ENCODE data around the gene DNAJC8. TPM values are rescaled to one million over a fixed set of nuclear protein-coding genes. Genes with fewer than 3 reads are reported as not detected.
A peak's percentile ranks its signal among the peaks of the same experiment; 100 is the strongest.

DNAJC8 gene
- total and polyA plus RNA-seq, 2 donors from 2014 or later, result 71.7 to 110 TPM

GRCh38 chr1:28264897-28265296, 32.1 kb upstream of the DNAJC8 start:
- Histone ChIP-seq H3K4me1 (ENCODE audit: control insufficient read depth in 2 of 3, insufficient read depth in 2 of 3, low read depth in 1 of 3, low read length in 3 of 3) (peaks cover 0 to 20% (median 14%) of the 10 kb centered on the region in 3 donors), H3K27ac (ENCODE audit: low read depth in 2 of 2, low read length in 2 of 2) (no peak overlapping the region), H3K36me3 (ENCODE audit: control insufficient read depth in 2 of 3, insufficient read depth in 3 of 3, low read length in 3 of 3) (no peaks in the 10 kb centered on the region), H3K9ac (ENCODE audit: low read length in 3 of 3) (no peak overlapping the region), H3K4me3 (ENCODE audit: low read length in 3 of 3) (peak overlapping the region in 1 of 3 donors; percentile 40), H3K9me3 (ENCODE audit: control insufficient read depth in 2 of 3, insufficient read depth in 1 of 3, low read length in 3 of 3) (no peaks in the 10 kb centered on the region), H3K27me3 (ENCODE audit: control insufficient read depth, insufficient read depth, low read length) (no peaks in the 10 kb centered on the region)
- DNase-seq (no peak), FAIRE-seq (no peak)
- no peak for TF ChIP-seq CTCF (IDR thresholded peaks at IDR 0.05; ENCODE audit: borderline replicate concordance, extremely low read depth, insufficient read depth)
- intact Hi-C loops (cut with DNase I), result no loop called here

- Histone ChIP-seq H3K36me3 (ENCODE audit: control insufficient read depth in 2 of 3, insufficient read depth in 3 of 3, low read length in 3 of 3) (no peaks in the 10 kb centered on the region), H3K4me1 (ENCODE audit: control insufficient read depth in 2 of 3, insufficient read depth in 2 of 3, low read depth in 1 of 3, low read length in 3 of 3) (peaks cover 0 to 13% (median 12%) of the 10 kb centered on the region in 3 donors), H3K27me3 (ENCODE audit: control insufficient read depth, insufficient read depth, low read length) (no peaks in the 10 kb centered on the region), H3K9ac (ENCODE audit: low read length in 3 of 3) (peak overlapping the region; percentile 21 to 72 (median 72)), H3K9me3 (ENCODE audit: control insufficient read depth in 2 of 3, insufficient read depth in 1 of 3, low read length in 3 of 3) (no peaks in the 10 kb centered on the region), H3K27ac (ENCODE audit: low read depth in 2 of 2, low read length in 2 of 2) (no peak overlapping the region), H3K4me3 (ENCODE audit: low read length in 3 of 3) (peak overlapping the region; percentile 60 to 88 (median 87))
- DNase-seq (no peak), FAIRE-seq (no peak)
- intact Hi-C loops (cut with DNase I), result no loop called here
- TF ChIP-seq CTCF (IDR thresholded peaks at IDR 0.05; ENCODE audit: borderline replicate concordance, extremely low read depth, insufficient read depth), result no peak
These were observed 28.0 kb upstream of the DNAJC8 start for GRCh38 chr1:28260803-28261174.

GRCh38 chr1:28259934-28260802, 27.3 kb upstream of the DNAJC8 start:
- no peak for FAIRE-seq
- no peaks in the 10 kb centered on the region for H3K36me3 ChIP-seq (ENCODE audit: control insufficient read depth in 2 of 3, insufficient read depth in 3 of 3, low read length in 3 of 3)
- H3K4me1 ChIP-seq (ENCODE audit: control insufficient read depth in 2 of 3, insufficient read depth in 2 of 3, low read depth in 1 of 3, low read length in 3 of 3), result peaks cover 0 to 13% (median 12%) of the 10 kb centered on the region in 3 donors
- peak overlapping the region; percentile 60 to 88 (median 87) for H3K4me3 ChIP-seq (ENCODE audit: low read length in 3 of 3)
- intact Hi-C loops (cut with DNase I), result no loop called here
- DNase-seq, result peak; percentile 86 to 95 (median 92)
- H3K9ac ChIP-seq (ENCODE audit: low read length in 3 of 3), result peak overlapping the region; percentile 21 to 75 (median 73)
- TF ChIP-seq CTCF (IDR thresholded peaks at IDR 0.05; ENCODE audit: borderline replicate concordance, extremely low read depth, insufficient read depth), result no peak
- H3K27ac ChIP-seq (ENCODE audit: low read depth in 2 of 2, low read length in 2 of 2), result peak overlapping the region; percentile 76 to 87
- H3K27me3 ChIP-seq (ENCODE audit: control insufficient read depth, insufficient read depth, low read length), result no peaks in the 10 kb centered on the region
- H3K9me3 ChIP-seq (ENCODE audit: control insufficient read depth in 2 of 3, insufficient read depth in 1 of 3, low read length in 3 of 3), result no peaks in the 10 kb centered on the region

All from kidney (tissue), 14 donors.